ENCODE data around the gene PLK4.

- TF ChIP-seq CTCF (IDR thresholded peaks at IDR 0.05; ENCODE audit: insufficient read depth, low read length, poor library complexity, severe bottlenecking) (no peak), EZH2phosphoT487 (conservative IDR thresholded peaks at IDR 0.05; ENCODE audit: low read length) (no peak)
These were observed 7.9 kb downstream of the PLK4 start for GRCh38 chr4:127888559-127888958.

Measured in SU-DHL-6 (cell line).